ENCODE measurements around the gene LPCAT2. TPM values are rescaled to one million over a fixed set of nuclear protein-coding genes. Genes with fewer than 3 reads are reported as not detected.

Gene LPCAT2
- total RNA-seq, 2 experiments from 2014 or later, result 0.16 TPM; not detected in 1

- Mint-ChIP-seq H3K27me3 (peaks cover 31% of the 10 kb centered on the region), H3K27ac (no peak overlapping the region), H3K4me1 (ENCODE audit: low read depth) (no peaks in the 10 kb centered on the region), H3K9me3 (no peaks in the 10 kb centered on the region), H3K4me3 (no peak overlapping the region), H3K36me3 (ENCODE audit: low read depth) (no peaks in the 10 kb centered on the region)
- DNase-seq, result no peak
- POLR2A ChIA-PET, result interaction anchor here (0.6 kb wide), 1 partner anchor 117 kb away, joined by 3 read pairs; no protein-coding TSS in a partner anchor
- TF ChIP-seq CTCF (IDR thresholded peaks at IDR 0.05), result no peak
- intact Hi-C loops (cut with micrococcal nuclease), result no loop called here
- ATAC-seq, result no peak
- CTCF ChIA-PET, result interaction anchor here (1.6 kb wide), 1 partner anchor 12 kb away, joined by 6 read pairs; no protein-coding TSS in a partner anchor
Measured at GRCh38 chr16:55476625-55477533, 32.0 kb upstream of the LPCAT2 start.

- CTCF ChIA-PET, result no interaction called here
- Mint-ChIP-seq H3K27ac (no peak overlapping the region), H3K9me3 (no peaks in the 10 kb centered on the region), H3K27me3 (peaks cover 31% of the 10 kb centered on the region), H3K36me3 (ENCODE audit: low read depth) (no peaks in the 10 kb centered on the region), H3K4me3 (no peak overlapping the region), H3K4me1 (ENCODE audit: low read depth) (no peaks in the 10 kb centered on the region)
- no peak for TF ChIP-seq CTCF (IDR thresholded peaks at IDR 0.05)
- POLR2A ChIA-PET, result interaction anchor here (0.6 kb wide), 1 partner anchor 116 kb away, joined by 3 read pairs; no protein-coding TSS in a partner anchor
- ATAC-seq (no peak), DNase-seq (no peak)
- intact Hi-C loops (cut with micrococcal nuclease), result no loop called here
Measured at GRCh38 chr16:55477736-55478135, 31.1 kb upstream of the LPCAT2 start.

GRCh38 chr16:55478827-55479429 is 29.9 kb upstream of the LPCAT2 start, which contains the start of gene MMP2:
Gene MMP2, plus strand, starts transcription at chr16:55479198. Its CDS starts 282 bp downstream, at chr16:55479480.
- ATAC-seq, result no peak
- ChIA-PET POLR2A (no interaction called here), CTCF (no interaction called here)
- no peak for TF ChIP-seq CTCF (IDR thresholded peaks at IDR 0.05)
- intact Hi-C loops (cut with micrococcal nuclease), result no loop called here
- DNase-seq, result no peak
- no peak within 1 kb of the TSS for H3K4me3 Mint-ChIP-seq
- H3K27me3 Mint-ChIP-seq, result peaks cover 31% of the 10 kb centered on the region
- H3K4me1 Mint-ChIP-seq (ENCODE audit: low read depth), result no peaks in the 10 kb centered on the region
- H3K9me3 Mint-ChIP-seq, result no peaks in the 10 kb centered on the region
- H3K27ac Mint-ChIP-seq, result no peak within 1 kb of the TSS
- no peaks in the 10 kb centered on the region for H3K36me3 Mint-ChIP-seq (ENCODE audit: low read depth)

GRCh38 chr16:55479430-55480140 is 29.3 kb upstream of the LPCAT2 start:
- Mint-ChIP-seq H3K27me3 (peaks cover 31% of the 10 kb centered on the region), H3K4me3 (no peak overlapping the region), H3K9me3 (no peaks in the 10 kb centered on the region), H3K4me1 (ENCODE audit: low read depth) (no peaks in the 10 kb centered on the region), H3K36me3 (ENCODE audit: low read depth) (no peaks in the 10 kb centered on the region), H3K27ac (no peak overlapping the region)
- ChIA-PET CTCF (interaction anchor here (0.6 to 1.1 kb wide), 2 partner anchors 15 to 808 kb away, joined by 3 read pairs; no protein-coding TSS in a partner anchor), POLR2A (no interaction called here)
- DNase-seq, result no peak
- intact Hi-C loops (cut with micrococcal nuclease), result no loop called here
- ATAC-seq, result no peak
- TF ChIP-seq CTCF (IDR thresholded peaks at IDR 0.05), result no peak
